Measurements from ENCODE around the gene PCGF3. TPM values are rescaled to one million over a fixed set of nuclear protein-coding genes. Genes with fewer than 3 reads are reported as not detected.
A peak's percentile ranks its signal among the peaks of the same experiment; 100 is the strongest.
"Not testable (repeated sequence)": the region's sequence is repeated elsewhere in the genome, so short reads cannot be mapped to it uniquely, and the experiment has no call there.

PCGF3 gene
- total and polyA plus RNA-seq, 9 of the 15 experiments (the other 6 are each of a cell fraction or from before 2014, with no cell fraction given) = 2.6 to 46.1 (median 20.3) TPM

DNA sequence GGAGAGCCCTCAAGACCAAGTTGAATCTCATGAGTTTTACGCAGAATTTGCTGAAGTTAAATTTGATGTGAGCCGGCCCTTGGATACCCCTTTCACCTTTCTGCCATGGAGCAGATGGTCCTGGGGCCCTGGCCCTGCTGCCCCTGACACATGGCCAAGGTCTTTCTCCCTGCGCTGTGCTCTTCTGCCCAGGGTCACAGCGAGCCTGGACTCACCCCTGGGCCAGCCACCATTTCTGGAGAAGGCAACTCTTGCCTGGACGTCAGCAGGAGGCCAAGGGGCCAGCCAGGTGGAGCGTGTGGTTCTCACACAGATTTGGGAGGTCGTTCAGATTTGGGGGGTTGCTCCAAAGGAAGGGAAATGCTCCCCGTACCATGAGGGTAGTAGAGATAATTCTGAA is 30.0 kb downstream of the PCGF3 start:
- ChIA-PET POLR2A (no interaction called here), CTCF (ENCODE audit: low intra/inter-chr PET ratio) (no interaction called here)
- Histone ChIP-seq H3K9me1 (ENCODE audit: control insufficient read depth, insufficient read depth, low read length) (no peaks in the 10 kb centered on the region), H4K20me1 (replicated peaks; ENCODE audit: control insufficient read depth, insufficient read depth, low read length) (no peaks in the 10 kb centered on the region), H3K9me3 (replicated peaks; ENCODE audit: control insufficient read depth, insufficient read depth, low read depth, low read length) (peaks cover 4% of the 10 kb centered on the region), H3K36me3 (ENCODE audit: control insufficient read depth, insufficient read depth, low read length) (peaks cover 73% of the 10 kb centered on the region; the same call in 2 of the 3 replicates), H3K9ac (ENCODE audit: insufficient read depth in 1 of 2, low read depth in 2 of 2, low read length in 2 of 2) (0 out of 4 replicates have a peak overlapping the region, but pooled peaks of 1 of the 2 experiments have one; percentile 20), H3K4me1 (replicated peaks in 1 of 2; ENCODE audit: control insufficient read depth in 2 of 2, insufficient read depth in 2 of 2, low read length in 2 of 2) (peaks cover 0 to 29% of the 10 kb centered on the region in 2 experiments; a peak in 2 of 5 replicates), H3K27ac (ENCODE audit: extremely low read depth, low read depth, low read length) (no peak overlapping the region), H2AFZ (ENCODE audit: low read depth, low read length) (no peak overlapping the region), H3K4me3 (no peak overlapping the region), H3K79me2 (ENCODE audit: control insufficient read depth, insufficient read depth, low read length) (no peaks in the 10 kb centered on the region), H3K27me3 (ENCODE audit: control insufficient read depth in 2 of 2, insufficient read depth in 2 of 2, low read length in 2 of 2) (no peaks in the 10 kb centered on the region), H3K4me2 (ENCODE audit: insufficient read depth, low read length) (no peak overlapping the region)
- BruUV-seq (replicated peaks) = no TSS peak
- no peak for TF ChIP-seq NCOR1 (IDR thresholded peaks at IDR 0.05)
- TF ChIP-seq MAFG (tag; conservative IDR thresholded peaks at IDR 0.05) = no peak
- TF ChIP-seq, protein P1, sequence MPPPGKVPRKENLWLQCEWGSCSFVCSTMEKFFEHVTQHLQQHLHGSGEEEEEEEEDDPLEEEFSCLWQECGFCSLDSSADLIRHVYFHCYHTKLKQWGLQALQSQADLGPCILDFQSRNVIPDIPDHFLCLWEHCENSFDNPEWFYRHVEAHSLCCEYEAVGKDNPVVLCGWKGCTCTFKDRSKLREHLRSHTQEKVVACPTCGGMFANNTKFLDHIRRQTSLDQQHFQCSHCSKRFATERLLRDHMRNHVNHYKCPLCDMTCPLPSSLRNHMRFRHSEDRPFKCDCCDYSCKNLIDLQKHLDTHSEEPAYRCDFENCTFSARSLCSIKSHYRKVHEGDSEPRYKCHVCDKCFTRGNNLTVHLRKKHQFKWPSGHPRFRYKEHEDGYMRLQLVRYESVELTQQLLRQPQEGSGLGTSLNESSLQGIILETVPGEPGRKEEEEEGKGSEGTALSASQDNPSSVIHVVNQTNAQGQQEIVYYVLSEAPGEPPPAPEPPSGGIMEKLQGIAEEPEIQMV (tag; conservative IDR thresholded peaks at IDR 0.05; ENCODE audit: low read depth) = no peak
- intact Hi-C loops (cut with micrococcal nuclease) (loop anchor here (10.0 kb wide), 1 partner anchor 51 kb away; the partner anchor contains the start of gene SLC49A3), in situ Hi-C loops (cut with MboI) (no loop called here)
- WGBS (ENCODE audit: insufficient coverage, low coverage, missing lambda C conversion rate) = 93% methylated on average over 7 of the region's 8 CpGs
- ATAC-seq (no peak), DNase-seq (ENCODE audit: extremely low read depth in 1 of 4, low spot score in 3 of 4) (no peak), FAIRE-seq (no peak)

DNA sequence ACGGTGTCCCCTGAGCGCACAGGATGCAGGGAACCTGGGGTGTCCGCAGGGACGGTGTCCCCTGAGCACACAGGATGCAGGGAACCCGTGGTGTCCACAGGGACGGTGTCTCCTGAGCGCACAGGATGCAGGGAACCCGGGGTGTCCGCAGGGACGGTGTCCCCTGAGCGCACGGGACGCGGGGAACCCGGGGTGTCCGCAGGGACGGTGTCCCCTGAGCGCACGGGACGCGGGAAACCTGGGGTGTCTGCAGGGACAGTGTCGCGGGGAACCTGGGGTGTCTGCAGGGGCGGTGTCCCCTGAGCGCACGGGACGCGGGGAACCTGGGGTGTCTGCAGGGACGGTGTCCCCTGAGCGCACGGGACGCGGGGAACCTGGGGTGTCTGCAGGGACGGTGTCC is 30.9 kb downstream of the PCGF3 start:
- H3K27ac ChIP-seq (ENCODE audit: extremely low read depth, low read depth, low read length); H3K4me2 ChIP-seq (ENCODE audit: insufficient read depth, low read length); H2AFZ ChIP-seq (ENCODE audit: low read depth, low read length); DNase-seq (ENCODE audit: extremely low read depth in 1 of 4, low spot score in 3 of 4); FAIRE-seq; ATAC-seq; H4K20me1 ChIP-seq (replicated peaks; ENCODE audit: control insufficient read depth, insufficient read depth, low read length); H3K79me2 ChIP-seq (ENCODE audit: control insufficient read depth, insufficient read depth, low read length); CTCF ChIA-PET (ENCODE audit: low intra/inter-chr PET ratio); H3K9me1 ChIP-seq (ENCODE audit: control insufficient read depth, insufficient read depth, low read length); POLR2A ChIA-PET; H3K9ac ChIP-seq (ENCODE audit: insufficient read depth in 1 of 2, low read depth in 2 of 2, low read length in 2 of 2); H3K9me3 ChIP-seq (replicated peaks; ENCODE audit: control insufficient read depth, insufficient read depth, low read depth, low read length); BruUV-seq (replicated peaks); in situ Hi-C loops (cut with MboI); H3K27me3 ChIP-seq (ENCODE audit: control insufficient read depth in 2 of 2, insufficient read depth in 2 of 2, low read length in 2 of 2); H3K4me3 ChIP-seq: not testable (repeated sequence)
- peak; percentile 44; the same call in 1 of the 2 replicates for TF ChIP-seq POLR2G (IDR thresholded peaks at IDR 0.05; ENCODE audit: low read depth, low read length)
- 100% methylated on average over 5 of the region's 34 CpGs for WGBS (ENCODE audit: insufficient coverage, low coverage, missing lambda C conversion rate)
- Histone ChIP-seq H3K36me3 (ENCODE audit: control insufficient read depth, insufficient read depth, low read length) (peaks cover 72% of the 10 kb centered on the region; the same call in 2 of the 3 replicates), H3K4me1 (replicated peaks in 1 of 2; ENCODE audit: control insufficient read depth in 2 of 2, insufficient read depth in 2 of 2, low read length in 2 of 2) (peaks cover 0 to 21% of the 10 kb centered on the region in 2 experiments; a peak in 2 of 5 replicates)
- intact Hi-C loops (cut with micrococcal nuclease) = loop anchor here (10.0 kb wide), 1 partner anchor 52 kb away; the partner anchor contains the start of gene SLC49A3

Data from K562 (cell line).